ENCODE results near the gene FRMD4A.

- no peak for TF ChIP-seq POLR2A (IDR thresholded peaks at IDR 0.05)
- no peak for TF ChIP-seq CTCF (IDR thresholded peaks at IDR 0.05)
Observed at GRCh38 chr10:13654846-13655245, 675.9 kb downstream of the FRMD4A start.

All from testis (tissue), 2 donors.